PC-3 (cell line): ENCODE data around the gene USP17L30. TPM values are rescaled to one million over a fixed set of nuclear protein-coding genes. Genes with fewer than 3 reads are reported as not detected.

Experiments
- ATAC-seq: fragments of 200-7000 bp; cut with Tn5 transposase; 2 replicates; pipeline ENCODE4 v1.9.1; 2020; ENCODE audit warnings: mild to moderate bottlenecking, moderate library complexity
- BruUV-seq: library from RNA; stranded (reverse); fragments of 400-500 nt; replicated peaks from 2 replicates; lab custom pipeline; 2021; lab: Mats Ljungman, UMichigan
- CTCF ChIA-PET: fragments of 300-600 bp; sonication (Branson Sonifier 250); formaldehyde crosslinking; loops from one replicate; lab custom pipeline; 2022; ENCODE audit warnings: antibody characterized with exemption; lab: Charles Lee
- POLR2A ChIA-PET: fragments of 300-600 bp; sonication (Branson Sonifier 250); formaldehyde crosslinking; loops from one replicate; lab custom pipeline; 2022; ENCODE audit warnings: antibody characterized with exemption; ENCODE audit not compliant: unreplicated experiment; lab: Charles Lee
- DNase-seq: peaks from one replicate; pipeline ENCODE4 v3.0.0-alpha.2; 2015
- H2AFZ ChIP-seq: fragments of 300-600 bp; sonication (generic); 2 replicates; pipeline ENCODE4 v1.6.0; 2016; ENCODE audit warnings: antibody characterized with exemption, low read length
- H3F3A ChIP-seq: fragments of 300-600 bp; sonication (generic); one replicate; pipeline ENCODE4 v1.6.0; 2017; ENCODE audit warnings: antibody characterized with exemption, low read length, control low read depth, mild to moderate bottlenecking; ENCODE audit not compliant: unreplicated experiment
- H3K27ac ChIP-seq: fragments of 300-600 bp; sonication (generic); 2 replicates; pipeline ENCODE4 v1.5.1; 2016; ENCODE audit warnings: mild to moderate bottlenecking, low read length
- H3K27me3 ChIP-seq: fragments of 300-600 bp; sonication (generic); 2 replicates; pipeline ENCODE4 v1.6.1; 2016; ENCODE audit warnings: low read length, mixed read lengths
- H3K36me3 ChIP-seq: fragments of 300-600 bp; sonication (generic); 2 replicates; pipeline ENCODE4 v1.6.1; 2016; ENCODE audit warnings: low read depth, mixed run types, low read length, mixed read lengths
- H3K4me1 ChIP-seq: fragments of 300-600 bp; sonication (generic); 2 replicates; pipeline ENCODE4 v1.5.1; 2016; ENCODE audit warnings: low read length; ENCODE audit not compliant: insufficient read depth
- H3K4me2 ChIP-seq: fragments of 300-600 bp; sonication (generic); 2 replicates; pipeline ENCODE4 v1.6.0; 2016; ENCODE audit warnings: low read length
- H3K4me3 ChIP-seq: fragments of 300-600 bp; sonication (generic); 2 replicates; pipeline ENCODE4 v1.5.1; 2016; ENCODE audit warnings: mild to moderate bottlenecking, low read length, mixed read lengths
- H3K79me2 ChIP-seq: fragments of 300-600 bp; sonication (generic); 2 replicates; pipeline ENCODE4 v1.6.1; 2017; ENCODE audit warnings: low read length, mixed read lengths
- H3K9ac ChIP-seq: fragments of 300-600 bp; sonication (generic); 2 replicates; pipeline ENCODE4 v1.6.0; 2016; ENCODE audit warnings: mild to moderate bottlenecking, low read length
- H3K9me2 ChIP-seq: fragments of 300-600 bp; sonication (generic); replicated peaks from 2 replicates; pipeline ENCODE4 v1.6.1; 2016; ENCODE audit warnings: mixed run types, low read length, mixed read lengths
- H3K9me3 ChIP-seq: fragments of 300-600 bp; sonication (generic); 2 replicates; pipeline ENCODE4 v1.6.1; 2016; ENCODE audit warnings: low read length, mixed read lengths
- H4K20me1 ChIP-seq: fragments of 300-600 bp; sonication (generic); 2 replicates; pipeline ENCODE4 v1.6.1; 2016; ENCODE audit warnings: low read length, mixed read lengths
- CTCF ChIP-seq: fragments of 300-600 bp; sonication (generic); conservative IDR thresholded peaks from 2 replicates; pipeline ENCODE4 v1.5.1; 2017; ENCODE audit warnings: antibody characterized with exemption, low read depth, mild to moderate bottlenecking, low read length
- EZH2 ChIP-seq: fragments of 300-600 bp; sonication (generic); IDR thresholded peaks from one replicate; pipeline ENCODE4 v1.6.1; 2017; ENCODE audit warnings: antibody characterized with exemption, mild to moderate bottlenecking, low read length; ENCODE audit not compliant: unreplicated experiment
- EZH2phosphoT487 ChIP-seq: fragments of 300-600 bp; sonication (generic); IDR thresholded peaks from 2 replicates; pipeline ENCODE4 v1.6.1; 2018; ENCODE audit warnings: mild to moderate bottlenecking, antibody characterized with exemption, low read length, borderline replicate concordance
- intact Hi-C: fragments of 100-400 bp; cut with micrococcal nuclease; formaldehyde crosslinking; loops from 2 replicates; pipeline ENCODE4 v1.9.0; 2023
- total RNA-seq: library from RNA; depleted of rRNA; stranded (reverse); fragments of >200 nt; gene quantifications from 2 replicates; pipeline ENCODE4 v1.2.3, GENCODE V29; 2014; rRNA removed

Gene USP17L30
- total RNA-seq, 1 experiment from 2014 or later, result not detected

GRCh38 chr4:9409793-9410192 is 46.9 kb downstream of the USP17L30 start:
- TF ChIP-seq CTCF (no peak), EZH2phosphoT487 (no peak), EZH2 (no peak)
- no peak overlapping the region for H3K9ac ChIP-seq
- H3K9me3 ChIP-seq, result no peaks in the 10 kb centered on the region
- no peaks in the 10 kb centered on the region for H3K9me2 ChIP-seq
- no TSS peak for BruUV-seq
- no peaks in the 10 kb centered on the region for H3K36me3 ChIP-seq
- H2AFZ ChIP-seq, result no peak overlapping the region
- DNase-seq, result no peak
- no peak overlapping the region for H3K4me3 ChIP-seq
- no peaks in the 10 kb centered on the region for H3K4me1 ChIP-seq
- H3K27me3 ChIP-seq, result no peaks in the 10 kb centered on the region
- no peaks in the 10 kb centered on the region for H3F3A ChIP-seq
- ATAC-seq, result no peak
- H3K4me2 ChIP-seq, result no peak overlapping the region
- no peak overlapping the region for H3K27ac ChIP-seq
- H3K79me2 ChIP-seq, result no peaks in the 10 kb centered on the region
- intact Hi-C loops, result no loop called here
- ChIA-PET POLR2A (no interaction called here), CTCF (no interaction called here)
- H4K20me1 ChIP-seq, result no peaks in the 10 kb centered on the region

Other genes starting within 250 kb of the USP17L30 start
- not detected in 2 replicates for gene FAM90A26, start 192.7 kb upstream of the USP17L30 start, total RNA-seq
- gene USP17L10, start 152.5 kb upstream of the USP17L30 start, total RNA-seq, result not detected in 2 replicates
- not detected in 2 replicates for gene USP17L11, start 147.7 kb upstream of the USP17L30 start, total RNA-seq
- gene USP17L12, start 143.0 kb upstream of the USP17L30 start, total RNA-seq, result not detected in 2 replicates
- not detected in 2 replicates for gene USP17L13, start 138.2 kb upstream of the USP17L30 start, total RNA-seq
- gene USP17L15, start 128.7 kb upstream of the USP17L30 start, total RNA-seq, result not detected in 2 replicates
- not detected in 2 replicates for gene USP17L17, start 119.2 kb upstream of the USP17L30 start, total RNA-seq
- not detected in 2 replicates for gene USP17L18, start 114.5 kb upstream of the USP17L30 start, total RNA-seq
- gene USP17L19, start 109.8 kb upstream of the USP17L30 start, total RNA-seq, result not detected in 2 replicates
- gene USP17L20, start 105.0 kb upstream of the USP17L30 start, total RNA-seq, result not detected in 2 replicates
- not detected in 2 replicates for gene USP17L21, start 100.3 kb upstream of the USP17L30 start, total RNA-seq
- gene USP17L22, start 95.5 kb upstream of the USP17L30 start, total RNA-seq, result not detected in 2 replicates
- gene USP17L24, start 38.0 kb upstream of the USP17L30 start, total RNA-seq, result not detected in 2 replicates
- gene USP17L25, start 33.2 kb upstream of the USP17L30 start, total RNA-seq, result not detected in 2 replicates
- gene USP17L26, start 28.5 kb upstream of the USP17L30 start, total RNA-seq, result not detected in 2 replicates
- not detected in 2 replicates for gene USP17L5, start 23.7 kb upstream of the USP17L30 start, total RNA-seq
- gene USP17L27, start 19.0 kb upstream of the USP17L30 start, total RNA-seq, result not detected in 2 replicates
- not detected in 2 replicates for gene USP17L28, start 14.2 kb upstream of the USP17L30 start, total RNA-seq
- gene USP17L29, start 9.5 kb upstream of the USP17L30 start, total RNA-seq, result not detected in 2 replicates
- gene DEFB131A, start 81.3 kb downstream of the USP17L30 start, total RNA-seq, result not detected in 2 replicates